ENCODE data around the gene GSX1.

The GSX1 gene

DNA sequence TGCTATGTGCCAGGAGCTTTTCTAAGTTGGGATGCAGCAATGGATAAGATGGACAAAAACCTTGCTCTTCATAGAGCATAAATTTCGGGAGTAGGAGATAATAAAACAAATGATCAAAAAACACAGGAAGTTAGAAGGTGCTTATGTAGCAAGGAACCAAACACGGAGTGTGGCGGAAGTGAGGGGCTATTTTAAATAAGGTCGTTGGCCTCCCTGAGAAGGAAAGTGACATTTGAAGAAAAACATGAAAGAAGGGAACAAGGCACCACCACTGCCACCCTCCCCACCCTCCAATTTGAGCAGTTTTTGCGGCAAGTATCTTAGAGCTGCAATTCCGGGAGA is 3.2 kb upstream of the GSX1 start:
- ATAC-seq (replicated peaks), result no peak
- peak overlapping the region; percentile 38 for H3K27ac Mint-ChIP-seq

DNA sequence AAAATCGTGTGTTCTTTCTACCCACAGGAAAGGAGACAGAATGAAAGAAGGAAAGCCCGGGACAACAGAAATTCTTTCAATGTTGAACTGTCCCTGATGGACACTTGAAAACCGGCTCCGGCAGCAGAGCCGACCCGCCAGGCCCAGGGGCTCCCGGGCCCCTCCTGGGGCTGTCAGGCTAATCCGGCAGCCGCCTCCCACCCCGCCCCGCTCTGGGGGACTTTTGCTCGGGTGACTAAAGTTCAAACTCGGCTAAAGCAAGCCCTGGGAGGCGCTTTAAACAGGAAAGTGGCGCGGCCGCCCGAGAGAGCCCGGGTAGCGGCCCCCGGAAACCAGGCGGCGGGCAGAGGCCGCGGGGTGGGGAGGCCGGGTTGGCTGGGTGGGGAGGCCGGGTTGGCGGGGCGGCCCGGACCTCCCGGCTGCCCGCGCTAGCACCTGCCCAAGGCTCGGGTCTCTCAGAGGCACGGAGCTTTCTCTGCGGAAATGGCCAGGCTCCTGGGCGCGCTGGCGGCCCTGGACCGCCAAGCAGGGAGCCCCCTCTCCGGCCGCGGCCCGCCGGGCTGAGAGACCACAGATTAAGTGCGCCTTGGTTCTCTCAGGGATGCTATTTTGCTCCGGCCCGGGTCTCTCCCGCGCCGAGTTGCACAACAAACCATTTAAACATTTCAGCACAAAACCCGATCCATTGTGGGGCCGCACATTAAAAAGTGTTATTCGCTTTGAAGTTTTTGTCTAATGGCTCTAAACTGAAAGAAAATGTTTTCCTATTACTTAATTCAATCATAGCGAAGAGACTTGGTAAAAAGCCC is 2.6 kb upstream of the GSX1 start:
- ATAC-seq (replicated peaks) (peak; percentile 27 to 34), DNase-seq (no peak)
- Mint-ChIP-seq H3K9me3 (peaks cover 4 to 6% of the 10 kb centered on the region in 2 donors), H3K27ac (no peak overlapping the region), H3K4me3 (peak overlapping the region; percentile 76 to 80), H3K27me3 (peaks cover 67 to 77% of the 10 kb centered on the region in 2 donors), H3K36me3 (peaks cover 4% of the 10 kb centered on the region in 2 donors), H3K4me1 (peaks cover 42 to 48% of the 10 kb centered on the region in 2 donors)

More for the DNA sequence above, 3.2 kb upstream of the GSX1 start:
- DNase-seq, result no peak
- Mint-ChIP-seq H3K27me3 (peaks cover 63 to 71% of the 10 kb centered on the region in 2 donors), H3K4me1 (peaks cover 38 to 43% of the 10 kb centered on the region in 2 donors), H3K4me3 (peak overlapping the region; percentile 64 to 76), H3K9me3 (peaks cover 4% of the 10 kb centered on the region in 2 donors), H3K36me3 (peaks cover 0 to 2% of the 10 kb centered on the region in 2 donors)

DNA sequence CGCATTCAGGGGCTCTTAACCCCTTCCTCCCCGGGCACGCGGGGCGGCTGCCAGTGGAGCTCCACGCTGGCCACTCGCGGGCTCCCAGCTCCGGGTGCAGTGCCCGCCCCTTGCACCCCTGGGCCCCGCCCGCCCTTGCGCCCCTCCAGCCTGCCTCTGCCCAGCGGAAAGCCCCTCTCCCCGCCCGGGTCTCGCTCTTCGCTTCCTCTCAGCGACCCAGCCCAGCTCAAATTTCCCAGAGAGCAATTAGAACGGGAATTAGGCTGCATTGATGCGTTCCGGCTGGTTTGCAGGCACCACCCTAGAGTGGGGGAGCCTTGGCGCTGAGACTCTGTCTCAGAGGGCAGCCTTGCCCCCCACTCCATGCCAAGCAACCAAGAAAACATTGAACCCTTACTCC is 1.8 kb upstream of the GSX1 start:
- H3K4me1 Mint-ChIP-seq, result peaks cover 43 to 55% of the 10 kb centered on the region in 2 donors
- peaks cover 73 to 85% of the 10 kb centered on the region in 2 donors for H3K27me3 Mint-ChIP-seq
- DNase-seq (no peak), ATAC-seq (replicated peaks) (no peak)
- H3K9me3 Mint-ChIP-seq, result peaks cover 4 to 6% of the 10 kb centered on the region in 2 donors
- peak overlapping the region; percentile 21 for H3K27ac Mint-ChIP-seq
- peaks cover 4% of the 10 kb centered on the region in 2 donors for H3K36me3 Mint-ChIP-seq
- peak overlapping the region; percentile 80 to 84 for H3K4me3 Mint-ChIP-seq

GRCh38 chr13:27791146-27791900 is 960 bp upstream of the GSX1 start:
- H3K27ac Mint-ChIP-seq, result no peak overlapping the region
- H3K9me3 Mint-ChIP-seq, result peaks cover 4 to 6% of the 10 kb centered on the region in 2 donors
- peak overlapping the region; percentile 80 to 84 for H3K4me3 Mint-ChIP-seq
- ATAC-seq (replicated peaks) (no peak), DNase-seq (no peak)
- peaks cover 47 to 56% of the 10 kb centered on the region in 2 donors for H3K4me1 Mint-ChIP-seq
- peaks cover 81 to 92% of the 10 kb centered on the region in 2 donors for H3K27me3 Mint-ChIP-seq
- H3K36me3 Mint-ChIP-seq, result peaks cover 4% of the 10 kb centered on the region in 2 donors

GRCh38 chr13:27791901-27792392 is 336 bp upstream of the GSX1 start:
- H3K27me3 Mint-ChIP-seq, result peaks cover 82 to 92% of the 10 kb centered on the region in 2 donors
- peaks cover 47 to 56% of the 10 kb centered on the region in 2 donors for H3K4me1 Mint-ChIP-seq
- peak overlapping the region; percentile 4 for H3K27ac Mint-ChIP-seq
- no peak for ATAC-seq (replicated peaks)
- peaks cover 4 to 6% of the 10 kb centered on the region in 2 donors for H3K9me3 Mint-ChIP-seq
- H3K4me3 Mint-ChIP-seq, result peak overlapping the region; percentile 80 to 84
- DNase-seq, result no peak
- H3K36me3 Mint-ChIP-seq, result peaks cover 4% of the 10 kb centered on the region in 2 donors

- H3K9me3 Mint-ChIP-seq, result peaks cover 0 to 6% of the 10 kb centered on the region in 2 donors
- peak overlapping the region; percentile 86 for H3K27ac Mint-ChIP-seq
- peaks cover 43 to 56% of the 10 kb centered on the region in 2 donors for H3K4me1 Mint-ChIP-seq
- DNase-seq, result no peak
- H3K27me3 Mint-ChIP-seq, result peaks cover 79 to 90% of the 10 kb centered on the region in 2 donors
- ATAC-seq (replicated peaks), result no peak
- peak overlapping the region; percentile 30 to 72 for H3K4me3 Mint-ChIP-seq
- peaks cover 4% of the 10 kb centered on the region in 2 donors for H3K36me3 Mint-ChIP-seq
Measured at GRCh38 chr13:27793507-27794367, 1.5 kb downstream of the GSX1 start.

DNA sequence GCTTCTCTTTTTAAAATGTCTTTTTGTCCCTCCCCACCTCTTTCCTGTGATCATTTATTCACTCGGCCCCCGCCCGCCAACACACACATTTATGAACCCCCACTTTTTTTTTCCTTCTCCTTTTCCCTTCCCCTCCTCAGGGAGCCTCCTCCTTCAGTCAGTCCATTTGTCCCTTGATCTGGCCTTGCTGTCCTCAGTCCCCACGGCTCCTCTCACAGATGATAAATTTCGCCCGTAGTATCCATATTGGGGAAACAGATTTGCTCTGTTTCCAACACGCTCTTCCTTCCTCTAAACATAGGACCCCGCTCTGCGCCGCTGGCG is 2.0 kb downstream of the GSX1 start:
- ATAC-seq (replicated peaks) (no peak), DNase-seq (no peak)
- peak overlapping the region; percentile 17 to 30 for H3K4me3 Mint-ChIP-seq
- H3K27me3 Mint-ChIP-seq, result peaks cover 79 to 90% of the 10 kb centered on the region in 2 donors
- H3K36me3 Mint-ChIP-seq, result peaks cover 4% of the 10 kb centered on the region in 2 donors
- H3K9me3 Mint-ChIP-seq, result peaks cover 0 to 6% of the 10 kb centered on the region in 2 donors
- H3K4me1 Mint-ChIP-seq, result peaks cover 39 to 51% of the 10 kb centered on the region in 2 donors
- H3K27ac Mint-ChIP-seq, result peak overlapping the region; percentile 27

GRCh38 chr13:27794921-27795717 is 2.8 kb downstream of the GSX1 start:
- peaks cover 0 to 6% of the 10 kb centered on the region in 2 donors for H3K9me3 Mint-ChIP-seq
- peak overlapping the region; percentile 87 for H3K27ac Mint-ChIP-seq

GRCh38 chr13:27795718-27796019 is 3.4 kb downstream of the GSX1 start:
- no peak for DNase-seq
- ATAC-seq (replicated peaks), result no peak
- peaks cover 85 to 96% of the 10 kb centered on the region in 2 donors for H3K27me3 Mint-ChIP-seq
- H3K9me3 Mint-ChIP-seq, result peaks cover 0 to 6% of the 10 kb centered on the region in 2 donors
- peak overlapping the region; percentile 60 for H3K27ac Mint-ChIP-seq
- H3K36me3 Mint-ChIP-seq, result peaks cover 4% of the 10 kb centered on the region in 2 donors
- H3K4me1 Mint-ChIP-seq, result peaks cover 35 to 45% of the 10 kb centered on the region in 2 donors
- no peak overlapping the region for H3K4me3 Mint-ChIP-seq

More at GRCh38 chr13:27794921-27795717, 2.8 kb downstream of the GSX1 start:
- H3K36me3 Mint-ChIP-seq, result peaks cover 4% of the 10 kb centered on the region in 2 donors
- H3K27me3 Mint-ChIP-seq, result peaks cover 85 to 96% of the 10 kb centered on the region in 2 donors
- no peak for DNase-seq
- no peak overlapping the region for H3K4me3 Mint-ChIP-seq
- ATAC-seq (replicated peaks), result no peak
- H3K4me1 Mint-ChIP-seq, result peaks cover 39 to 49% of the 10 kb centered on the region in 2 donors

DNA sequence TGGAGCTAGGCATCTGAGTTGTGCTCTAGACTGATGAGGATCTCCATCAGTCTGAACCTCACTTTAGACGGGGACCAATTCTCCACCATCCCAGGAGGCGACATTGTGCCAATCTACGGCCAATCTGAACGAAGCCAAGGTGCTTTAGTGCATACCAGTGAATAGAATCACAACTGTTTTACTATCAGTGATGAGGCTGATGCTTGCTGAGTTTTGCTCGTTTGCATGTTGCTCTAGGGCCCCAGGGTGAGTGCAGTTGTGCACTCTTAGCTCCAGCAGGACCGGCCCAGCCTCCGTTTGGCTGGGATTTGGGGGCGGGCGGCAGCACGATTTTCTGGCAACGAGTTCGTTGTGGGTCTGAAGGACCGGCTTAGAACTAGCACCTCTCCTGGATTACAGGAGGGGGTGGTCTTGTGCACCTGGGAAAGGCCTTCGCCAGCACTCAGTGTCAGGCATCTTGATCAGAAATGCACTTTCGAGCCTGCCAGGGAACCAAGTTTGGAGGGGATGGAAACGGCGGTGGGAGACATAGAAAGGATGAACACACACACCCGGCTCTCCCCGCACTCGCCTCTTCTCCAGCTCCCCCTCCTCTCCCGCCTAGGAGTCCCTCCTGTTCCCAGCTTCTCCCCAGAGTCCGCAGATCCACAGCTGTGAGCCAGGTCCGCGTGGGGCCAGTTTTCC is 4.4 kb downstream of the GSX1 start:
- DNase-seq, result no peak
- Mint-ChIP-seq H3K9me3 (peaks cover 0 to 6% of the 10 kb centered on the region in 2 donors), H3K27me3 (peaks cover 83 to 96% of the 10 kb centered on the region in 2 donors), H3K4me3 (no peak overlapping the region), H3K4me1 (peaks cover 25 to 35% of the 10 kb centered on the region in 2 donors), H3K27ac (peak overlapping the region; percentile 60), H3K36me3 (peaks cover 4% of the 10 kb centered on the region in 2 donors)
- no peak for ATAC-seq (replicated peaks)

DNA sequence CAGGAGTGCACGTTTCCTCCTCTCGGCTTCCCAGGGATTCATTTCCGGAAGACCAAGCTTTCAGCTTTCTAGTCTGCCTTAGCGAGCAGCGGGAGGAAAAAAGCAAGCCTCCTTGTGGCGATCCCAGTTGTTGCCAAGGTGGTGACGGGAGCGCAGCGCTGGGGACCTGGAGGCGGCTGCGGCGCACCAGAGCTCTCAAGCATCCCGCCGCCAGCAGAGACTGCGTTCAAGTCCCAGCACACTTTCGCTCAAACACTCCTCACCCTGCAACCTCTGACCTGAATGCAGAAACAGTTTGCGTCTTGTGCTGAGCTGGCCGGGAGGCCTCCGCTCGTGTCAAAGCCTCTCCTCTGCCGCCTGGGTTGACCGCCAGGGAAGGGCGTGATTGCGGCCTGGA is 4.9 kb downstream of the GSX1 start:
- DNase-seq, result no peak
- H3K4me1 Mint-ChIP-seq, result peaks cover 20 to 29% of the 10 kb centered on the region in 2 donors
- ATAC-seq (replicated peaks), result no peak
- no peak overlapping the region for H3K4me3 Mint-ChIP-seq
- peaks cover 81 to 94% of the 10 kb centered on the region in 2 donors for H3K27me3 Mint-ChIP-seq
- H3K36me3 Mint-ChIP-seq, result peaks cover 2 to 4% of the 10 kb centered on the region in 2 donors
- peaks cover 0 to 3% of the 10 kb centered on the region in 2 donors for H3K9me3 Mint-ChIP-seq
- H3K27ac Mint-ChIP-seq, result no peak overlapping the region

GRCh38 chr13:27806744-27807387 is 14.6 kb downstream of the GSX1 start:
- H3K27me3 Mint-ChIP-seq, result peaks cover 52 to 62% of the 10 kb centered on the region in 2 donors
- H3K4me1 Mint-ChIP-seq, result peaks cover 0 to 2% of the 10 kb centered on the region in 2 donors
- H3K27ac Mint-ChIP-seq, result no peak overlapping the region
- no peak overlapping the region for H3K4me3 Mint-ChIP-seq
- H3K9me3 Mint-ChIP-seq, result no peaks in the 10 kb centered on the region
- H3K36me3 Mint-ChIP-seq, result no peaks in the 10 kb centered on the region
- no peak for ATAC-seq (replicated peaks)
- no peak for DNase-seq
